Erythroblast (primary cell): ENCODE data around the gene TICRR.

Experiments used
- GATA1 ChIP-seq: IDR thresholded peaks from 2 replicates; pipeline ENCODE4 v1.6.1; 2011; ENCODE audit warnings: low read depth, mild to moderate bottlenecking, control low read depth, low read length, moderate library complexity
- POLR2A ChIP-seq: IDR thresholded peaks from 2 replicates; pipeline ENCODE4 v1.6.1; 2011; ENCODE audit warnings: mild to moderate bottlenecking, low read length

- TF ChIP-seq POLR2A = no peak
- TF ChIP-seq GATA1 = no peak
Observed at GRCh38 chr15:89671687-89672086, 96.4 kb downstream of the TICRR start.
